Hepatocyte (in vitro differentiated cells): ENCODE data around the gene HIP1.

ENCODE experiments used
- CTCF ChIP-seq: fragments of 200-600 bp; sonication (generic); IDR thresholded peaks from 2 replicates; pipeline ENCODE4 v1.5.1; 2016; ENCODE audit warnings: antibody characterized with exemption, mild to moderate bottlenecking; ENCODE audit not compliant: poor library complexity
- EZH2 ChIP-seq: fragments of 200-600 bp; sonication (generic); IDR thresholded peaks from 2 replicates; pipeline ENCODE4 v1.6.1; 2016; ENCODE audit warnings: antibody characterized with exemption, mild to moderate bottlenecking, borderline replicate concordance
- EZH2phosphoT487 ChIP-seq: fragments of 200-600 bp; sonication (generic); IDR thresholded peaks from one replicate; pipeline ENCODE4 v1.6.1; 2018; ENCODE audit warnings: antibody characterized with exemption, mild to moderate bottlenecking, low read depth, moderate library complexity; ENCODE audit not compliant: unreplicated experiment, severe bottlenecking

- TF ChIP-seq CTCF: no peak
- TF ChIP-seq EZH2: no peak
- no peak for TF ChIP-seq EZH2phosphoT487
Observed at GRCh38 chr7:75637854-75638593, 100.7 kb downstream of the HIP1 start.
